ENCODE measurements around the gene KRT24.
"Not testable (repeated sequence)": the region's sequence is repeated elsewhere in the genome, so short reads cannot be mapped to it uniquely, and the experiment has no call there.

KRT24 gene

GRCh38 chr17:40703652-40704051 lies at the start of gene KRT24:
TSS of gene KRT24 (minus strand) at chr17:40703752. CDS start at chr17:40703693, 59 bp downstream.
- no peak for DNase-seq

- no peak for DNase-seq
Measured at GRCh38 chr17:40751065-40751464, 47.5 kb upstream of the KRT24 start.

- DNase-seq: no peak
Measured at GRCh38 chr17:40750391-40750790, 46.8 kb upstream of the KRT24 start.

- not testable (repeated sequence) for DNase-seq
Measured at GRCh38 chr17:40748666-40749065, 45.1 kb upstream of the KRT24 start.

GRCh38 chr17:40738553-40738952 lies 35.0 kb upstream of the KRT24 start:
- DNase-seq: no peak

- DNase-seq: no peak
Measured at GRCh38 chr17:40735016-40735415, 31.5 kb upstream of the KRT24 start.

- DNase-seq: no peak
Measured at GRCh38 chr17:40734018-40734417, 30.5 kb upstream of the KRT24 start.

- DNase-seq: no peak
Measured at GRCh38 chr17:40730970-40731369, 27.4 kb upstream of the KRT24 start.

- no peak for DNase-seq
Measured at GRCh38 chr17:40727447-40728231, 24.1 kb upstream of the KRT24 start.

GRCh38 chr17:40726919-40727318 lies 23.4 kb upstream of the KRT24 start:
- DNase-seq: no peak

- no peak for DNase-seq
Measured at GRCh38 chr17:40724656-40725055, 21.1 kb upstream of the KRT24 start.

- DNase-seq: no peak
Measured at GRCh38 chr17:40722241-40722640, 18.7 kb upstream of the KRT24 start.

- DNase-seq: no peak
Measured at GRCh38 chr17:40720899-40721298, 17.3 kb upstream of the KRT24 start.

- DNase-seq: no peak
Measured at GRCh38 chr17:40718930-40719329, 15.4 kb upstream of the KRT24 start.

- DNase-seq: no peak
Measured at GRCh38 chr17:40717776-40718175, 14.2 kb upstream of the KRT24 start.

GRCh38 chr17:40714473-40714872 lies 10.9 kb upstream of the KRT24 start:
- no peak for DNase-seq

GRCh38 chr17:40707745-40708144 lies 4.2 kb upstream of the KRT24 start:
- DNase-seq: no peak

GRCh38 chr17:40705584-40705983 lies 2.0 kb upstream of the KRT24 start:
- no peak for DNase-seq

- no peak for DNase-seq
Measured at GRCh38 chr17:40702271-40702670, 1.3 kb downstream of the KRT24 start.

GRCh38 chr17:40699853-40700252 lies 3.7 kb downstream of the KRT24 start:
- no peak for DNase-seq

- no peak for DNase-seq
Measured at GRCh38 chr17:40699371-40699770, 4.2 kb downstream of the KRT24 start.

GRCh38 chr17:40697297-40697696 lies 6.3 kb downstream of the KRT24 start:
- DNase-seq: no peak

- DNase-seq: no peak
Measured at GRCh38 chr17:40696651-40697072, 6.9 kb downstream of the KRT24 start.

- no peak for DNase-seq
Measured at GRCh38 chr17:40695874-40696472, 7.6 kb downstream of the KRT24 start.

- no peak for DNase-seq
Measured at GRCh38 chr17:40694584-40694983, 9.0 kb downstream of the KRT24 start.
